HepG2 (cell line): ENCODE data around the gene SLC8B1. TPM values are rescaled to one million over a fixed set of nuclear protein-coding genes. Genes with fewer than 3 reads are reported as not detected.
A peak's percentile ranks its signal among the peaks of the same experiment; 100 is the strongest.

Source experiments
- BATF2 ChIP-seq: sonication (generic); formaldehyde crosslinking; IDR thresholded peaks from 2 replicates; pipeline ENCODE4 v1.8.0; 2022; ENCODE audit warnings: mild to moderate bottlenecking, missing genetic modification reagents, moderate library complexity
- FOXA1 ChIP-seq, 2 experiments: fragments of 450-650 bp in 1 of 2; sonication (generic) in 1 of 2; formaldehyde crosslinking in 1 of 2; IDR thresholded peaks; 2 replicates each; pipeline versions ENCODE4 v1.4.0 to v1.6.1; 2016 to 2020; ENCODE audit warnings: missing genetic modification reagents in 1 of 2
- MED13 ChIP-seq: sonication (generic); formaldehyde crosslinking; IDR thresholded peaks from 2 replicates; pipeline ENCODE4 v1.5.0; 2020; ENCODE audit warnings: missing genetic modification reagents
- NCOA5 ChIP-seq: sonication (generic); formaldehyde crosslinking; IDR thresholded peaks from 2 replicates; pipeline ENCODE4 v1.4.0; 2020; ENCODE audit warnings: missing genetic modification reagents
- NFKB2 ChIP-seq: sonication (generic); formaldehyde crosslinking; IDR thresholded peaks from 2 replicates; pipeline ENCODE4 v1.4.0; 2020; ENCODE audit warnings: missing genetic modification reagents, borderline replicate concordance
- PRDM10 ChIP-seq: sonication (generic); formaldehyde crosslinking; IDR thresholded peaks from 2 replicates; pipeline ENCODE4 v1.4.0; 2020; ENCODE audit warnings: low read depth, missing genetic modification reagents
- SOX13 ChIP-seq, 3 experiments: fragments of 450-650 bp in 1 of 3; sonication (generic) in 1 of 3; formaldehyde crosslinking in 1 of 3; IDR thresholded peaks in 2 of 3; conservative IDR thresholded peaks in 1 of 3; 2 replicates each; pipeline versions ENCODE4 v1.5.0 to v1.6.1; 2016 to 2020; ENCODE audit warnings: antibody characterized with exemption in 1 of 3, mild to moderate bottlenecking in 1 of 3, missing compliant biosample characterization in 1 of 3, missing genetic modification reagents in 1 of 3, moderate library complexity in 1 of 3
- ZNF607 ChIP-seq: sonication (generic); formaldehyde crosslinking; IDR thresholded peaks from 2 replicates; pipeline ENCODE4 v1.5.1; 2020; ENCODE audit warnings: missing genetic modification reagents, mild to moderate bottlenecking, borderline replicate concordance
- polyA plus RNA-seq, 8 experiments: library from polyadenylated mRNA; depleted of rRNA in 3 of 8; stranded (reverse) in 7 of 8; unstranded in 1 of 8; fragments of >200 nt; fragmentation: Illumina TruSeq in 4 of 8; extraction: Trizol in 4 of 8; gene quantifications; 2 replicates each; pipeline versions ENCODE4 v1.2.1 to v1.2.3, GENCODE V29; 2011 to 2016; ENCODE audit warnings: low read depth in 4 of 8, missing spikeins in 1 of 8, mixed read lengths in 1 of 8; ENCODE audit not compliant: insufficient read depth in 1 of 8
- total RNA-seq, 5 experiments: library from RNA; depleted of rRNA; stranded (reverse); fragments of >200 nt; fragmentation: Illumina TruSeq; extraction: Trizol; gene quantifications; 2 replicates each; pipeline ENCODE4 v1.2.3, GENCODE V29; 2016; ENCODE audit warnings: low read depth in 1 of 5
- TF ChIP-seq, protein P1 (sequence below): IDR thresholded peaks from 2 replicates; pipeline ENCODE4 v1.6.1; 2016; ENCODE audit warnings: missing biosample characterization, missing genetic modification reagents, low read depth
- TF ChIP-seq, protein P2 (sequence below): sonication (generic); formaldehyde crosslinking; IDR thresholded peaks from 2 replicates; pipeline ENCODE4 v1.4.0; 2020; ENCODE audit warnings: missing genetic modification reagents, borderline replicate concordance
- TF ChIP-seq, protein P3 (sequence below): sonication (generic); formaldehyde crosslinking; IDR thresholded peaks from 2 replicates; pipeline ENCODE4 v1.4.0; 2020; ENCODE audit warnings: missing genetic modification reagents, borderline replicate concordance

The SLC8B1 gene
- total and polyA plus RNA-seq, 2 of the 13 experiments (the other 11 are each of a cell fraction or from before 2014, with no cell fraction given), result 6.8 to 8.0 TPM

DNA sequence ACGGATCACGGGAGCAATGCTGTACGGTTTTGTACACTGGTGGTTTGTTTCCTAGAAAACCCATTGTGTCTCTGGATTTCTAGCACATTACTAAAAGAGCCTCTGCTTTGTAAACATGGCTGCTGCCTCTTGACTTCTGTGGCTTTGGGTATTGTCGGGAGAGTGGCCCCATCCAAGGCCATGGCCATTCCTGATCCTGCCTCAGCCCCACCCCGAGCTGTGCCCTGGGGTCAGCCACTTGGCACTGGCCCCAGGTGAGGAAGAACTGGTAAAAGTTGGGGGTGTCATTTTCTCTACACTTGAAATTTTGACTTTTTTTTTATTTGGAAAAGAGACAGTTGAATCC, 36.5 kb downstream of the SLC8B1 start (continued):
- TF ChIP-seq, protein P1, sequence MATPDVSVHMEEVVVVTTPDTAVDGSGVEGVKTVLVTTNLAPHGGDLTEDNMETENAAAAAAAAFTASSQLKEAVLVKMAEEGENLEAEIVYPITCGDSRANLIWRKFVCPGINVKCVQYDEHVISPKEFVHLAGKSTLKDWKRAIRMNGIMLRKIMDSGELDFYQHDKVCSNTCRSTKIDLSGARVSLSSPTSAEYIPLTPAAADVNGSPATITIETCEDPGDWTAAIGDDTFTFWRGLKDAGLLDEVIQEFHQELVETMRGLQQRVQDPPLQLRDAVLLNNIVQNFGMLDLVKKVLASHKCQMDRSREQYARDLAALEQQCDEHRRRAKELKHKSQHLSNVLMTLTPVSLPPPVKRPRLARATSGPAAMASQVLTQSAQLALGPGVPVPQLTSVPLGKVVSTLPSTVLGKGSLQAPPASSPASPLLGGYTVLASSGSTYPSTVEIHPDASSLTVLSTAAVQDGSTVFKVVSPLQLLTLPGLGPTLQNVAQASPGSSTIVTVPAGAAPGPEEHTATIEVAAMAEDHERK (CRISPR knock-in tag), result no peak
- TF ChIP-seq MED13 (CRISPR knock-in tag) (no peak), PRDM10 (CRISPR knock-in tag) (no peak), BATF2 (no peak), NFKB2 (CRISPR knock-in tag) (no peak), NCOA5 (CRISPR knock-in tag) (no peak), ZNF607 (CRISPR knock-in tag) (no peak), SOX13 (IDR thresholded peaks at IDR 0.05) (0 out of 2 replicates have a peak, but pooled peaks have one; percentile 22), SOX13 (CRISPR knock-in tag; conservative IDR thresholded peaks at IDR 0.05 in 1 of 2, IDR thresholded peaks at IDR 0.05 in 1 of 2) (peak in 1 of 2 experiments; percentile 81; a peak in 2 of 4 replicates), FOXA1 (IDR thresholded peaks at IDR 0.05) (no peak), FOXA1 (CRISPR knock-in tag; IDR thresholded peaks at IDR 0.05) (peak; percentile 63)
- TF ChIP-seq, protein P2, sequence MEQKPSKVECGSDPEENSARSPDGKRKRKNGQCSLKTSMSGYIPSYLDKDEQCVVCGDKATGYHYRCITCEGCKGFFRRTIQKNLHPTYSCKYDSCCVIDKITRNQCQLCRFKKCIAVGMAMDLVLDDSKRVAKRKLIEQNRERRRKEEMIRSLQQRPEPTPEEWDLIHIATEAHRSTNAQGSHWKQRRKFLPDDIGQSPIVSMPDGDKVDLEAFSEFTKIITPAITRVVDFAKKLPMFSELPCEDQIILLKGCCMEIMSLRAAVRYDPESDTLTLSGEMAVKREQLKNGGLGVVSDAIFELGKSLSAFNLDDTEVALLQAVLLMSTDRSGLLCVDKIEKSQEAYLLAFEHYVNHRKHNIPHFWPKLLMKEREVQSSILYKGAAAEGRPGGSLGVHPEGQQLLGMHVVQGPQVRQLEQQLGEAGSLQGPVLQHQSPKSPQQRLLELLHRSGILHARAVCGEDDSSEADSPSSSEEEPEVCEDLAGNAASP (CRISPR knock-in tag), result peak; percentile 24; the same call in 1 of the 2 replicates
- TF ChIP-seq, protein P3, sequence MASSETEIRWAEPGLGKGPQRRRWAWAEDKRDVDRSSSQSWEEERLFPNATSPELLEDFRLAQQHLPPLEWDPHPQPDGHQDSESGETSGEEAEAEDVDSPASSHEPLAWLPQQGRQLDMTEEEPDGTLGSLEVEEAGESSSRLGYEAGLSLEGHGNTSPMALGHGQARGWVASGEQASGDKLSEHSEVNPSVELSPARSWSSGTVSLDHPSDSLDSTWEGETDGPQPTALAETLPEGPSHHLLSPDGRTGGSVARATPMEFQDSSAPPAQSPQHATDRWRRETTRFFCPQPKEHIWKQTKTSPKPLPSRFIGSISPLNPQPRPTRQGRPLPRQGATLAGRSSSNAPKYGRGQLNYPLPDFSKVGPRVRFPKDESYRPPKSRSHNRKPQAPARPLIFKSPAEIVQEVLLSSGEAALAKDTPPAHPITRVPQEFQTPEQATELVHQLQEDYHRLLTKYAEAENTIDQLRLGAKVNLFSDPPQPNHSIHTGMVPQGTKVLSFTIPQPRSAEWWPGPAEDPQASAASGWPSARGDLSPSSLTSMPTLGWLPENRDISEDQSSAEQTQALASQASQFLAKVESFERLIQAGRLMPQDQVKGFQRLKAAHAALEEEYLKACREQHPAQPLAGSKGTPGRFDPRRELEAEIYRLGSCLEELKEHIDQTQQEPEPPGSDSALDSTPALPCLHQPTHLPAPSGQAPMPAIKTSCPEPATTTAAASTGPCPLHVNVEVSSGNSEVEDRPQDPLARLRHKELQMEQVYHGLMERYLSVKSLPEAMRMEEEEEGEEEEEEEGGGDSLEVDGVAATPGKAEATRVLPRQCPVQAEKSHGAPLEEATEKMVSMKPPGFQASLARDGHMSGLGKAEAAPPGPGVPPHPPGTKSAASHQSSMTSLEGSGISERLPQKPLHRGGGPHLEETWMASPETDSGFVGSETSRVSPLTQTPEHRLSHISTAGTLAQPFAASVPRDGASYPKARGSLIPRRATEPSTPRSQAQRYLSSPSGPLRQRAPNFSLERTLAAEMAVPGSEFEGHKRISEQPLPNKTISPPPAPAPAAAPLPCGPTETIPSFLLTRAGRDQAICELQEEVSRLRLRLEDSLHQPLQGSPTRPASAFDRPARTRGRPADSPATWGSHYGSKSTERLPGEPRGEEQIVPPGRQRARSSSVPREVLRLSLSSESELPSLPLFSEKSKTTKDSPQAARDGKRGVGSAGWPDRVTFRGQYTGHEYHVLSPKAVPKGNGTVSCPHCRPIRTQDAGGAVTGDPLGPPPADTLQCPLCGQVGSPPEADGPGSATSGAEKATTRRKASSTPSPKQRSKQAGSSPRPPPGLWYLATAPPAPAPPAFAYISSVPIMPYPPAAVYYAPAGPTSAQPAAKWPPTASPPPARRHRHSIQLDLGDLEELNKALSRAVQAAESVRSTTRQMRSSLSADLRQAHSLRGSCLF, result no peak
